ENCODE data around the gene CCL5.

DNA sequence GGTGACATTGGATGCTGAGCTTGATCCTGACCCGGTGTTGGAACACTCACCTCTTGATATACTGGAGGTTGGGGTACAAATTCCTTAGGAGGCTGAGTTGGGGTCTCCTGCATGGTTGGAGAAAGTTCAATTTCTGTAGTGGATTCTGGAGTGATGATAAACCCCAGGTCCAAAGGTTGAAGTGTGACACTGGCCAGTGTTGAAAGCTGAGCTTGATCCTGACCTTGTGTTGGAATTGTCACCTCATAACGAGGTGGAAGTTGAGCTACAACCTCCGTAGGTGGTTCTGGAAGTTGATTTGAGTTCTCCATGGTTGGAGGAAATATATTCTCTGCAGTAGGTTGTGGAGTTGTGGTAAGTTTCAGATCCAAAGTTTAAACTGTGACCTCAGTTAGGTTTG is 29.2 kb upstream of the CCL5 start:
- TF ChIP-seq, protein P1, sequence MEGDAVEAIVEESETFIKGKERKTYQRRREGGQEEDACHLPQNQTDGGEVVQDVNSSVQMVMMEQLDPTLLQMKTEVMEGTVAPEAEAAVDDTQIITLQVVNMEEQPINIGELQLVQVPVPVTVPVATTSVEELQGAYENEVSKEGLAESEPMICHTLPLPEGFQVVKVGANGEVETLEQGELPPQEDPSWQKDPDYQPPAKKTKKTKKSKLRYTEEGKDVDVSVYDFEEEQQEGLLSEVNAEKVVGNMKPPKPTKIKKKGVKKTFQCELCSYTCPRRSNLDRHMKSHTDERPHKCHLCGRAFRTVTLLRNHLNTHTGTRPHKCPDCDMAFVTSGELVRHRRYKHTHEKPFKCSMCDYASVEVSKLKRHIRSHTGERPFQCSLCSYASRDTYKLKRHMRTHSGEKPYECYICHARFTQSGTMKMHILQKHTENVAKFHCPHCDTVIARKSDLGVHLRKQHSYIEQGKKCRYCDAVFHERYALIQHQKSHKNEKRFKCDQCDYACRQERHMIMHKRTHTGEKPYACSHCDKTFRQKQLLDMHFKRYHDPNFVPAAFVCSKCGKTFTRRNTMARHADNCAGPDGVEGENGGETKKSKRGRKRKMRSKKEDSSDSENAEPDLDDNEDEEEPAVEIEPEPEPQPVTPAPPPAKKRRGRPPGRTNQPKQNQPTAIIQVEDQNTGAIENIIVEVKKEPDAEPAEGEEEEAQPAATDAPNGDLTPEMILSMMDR (IDR thresholded peaks at IDR 0.05; ENCODE audit: extremely low read depth in 1 of 2, insufficient read depth in 1 of 2, low read depth in 1 of 2, low read length in 2 of 2) = no peak
- TF ChIP-seq POLR2A (IDR thresholded peaks at IDR 0.05; ENCODE audit: low read depth, low read length) (no peak), POLR2AphosphoS5 (IDR thresholded peaks at IDR 0.05; ENCODE audit: insufficient read depth, low read depth, low read length) (no peak), EZH2 (IDR thresholded peaks at IDR 0.05; ENCODE audit: borderline replicate concordance, low read depth, low read length, severe bottlenecking) (no peak)
- TF ChIP-seq, protein P2, sequence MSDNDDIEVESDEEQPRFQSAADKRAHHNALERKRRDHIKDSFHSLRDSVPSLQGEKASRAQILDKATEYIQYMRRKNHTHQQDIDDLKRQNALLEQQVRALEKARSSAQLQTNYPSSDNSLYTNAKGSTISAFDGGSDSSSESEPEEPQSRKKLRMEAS (IDR thresholded peaks at IDR 0.05; ENCODE audit: insufficient read depth, insufficient read length) = no peak

Measured in endothelial cell of umbilical vein (primary cell).